Neuronal stem cell (in vitro differentiated cells): ENCODE results near the gene TALDO1.

Source experiments
- DNase-seq: peaks from one replicate; pipeline ENCODE4 v3.0.0-alpha.2; 2013; ENCODE audit warnings: low spot score
- H2AFZ ChIP-seq: one replicate; pipeline ENCODE4 v1.6.1; 2013; ENCODE audit warnings: mild to moderate bottlenecking, low read length, inconsistent platforms
- H2AK5ac ChIP-seq: 2 replicates; pipeline ENCODE4 v1.6.1; 2013; ENCODE audit warnings: low read depth, mild to moderate bottlenecking, inconsistent platforms, low read length, moderate library complexity, mixed read lengths
- H2BK120ac ChIP-seq: 2 replicates; pipeline ENCODE4 v1.6.1; 2013; ENCODE audit warnings: low read depth, mild to moderate bottlenecking, inconsistent platforms, low read length, moderate library complexity, mixed read lengths
- H2BK12ac ChIP-seq: one replicate; pipeline ENCODE4 v1.6.1; 2013; ENCODE audit warnings: low read length, inconsistent platforms
- H2BK15ac ChIP-seq: 2 replicates; pipeline ENCODE4 v1.6.1; 2013; ENCODE audit warnings: mild to moderate bottlenecking, low read length, inconsistent platforms, mixed read lengths
- H2BK5ac ChIP-seq: one replicate; pipeline ENCODE4 v1.6.1; 2013; ENCODE audit warnings: inconsistent platforms, mild to moderate bottlenecking, low read length, moderate library complexity
- H3K14ac ChIP-seq: one replicate; pipeline ENCODE4 v1.6.1; 2013; ENCODE audit warnings: low read length, inconsistent platforms
- H3K18ac ChIP-seq: 2 replicates; pipeline ENCODE4 v1.6.1; 2013; ENCODE audit warnings: low read length, inconsistent platforms
- H3K23ac ChIP-seq: 2 replicates; pipeline ENCODE4 v1.6.1; 2013; ENCODE audit warnings: low read depth, mild to moderate bottlenecking, mixed read lengths, low read length, inconsistent platforms; ENCODE audit not compliant: poor library complexity
- H3K27ac ChIP-seq: replicated peaks from 3 replicates; pipeline ENCODE4 v1.5.1; 2013; ENCODE audit warnings: low read length, inconsistent platforms
- H3K27me3 ChIP-seq, 3 experiments: 2 replicates each; pipeline ENCODE4 v1.6.1; 2013; ENCODE audit warnings: low read length in 3 of 3, mild to moderate bottlenecking in 2 of 3, inconsistent platforms in 1 of 3, low read depth in 1 of 3, mixed read lengths in 1 of 3, moderate library complexity in 1 of 3; ENCODE audit not compliant: control insufficient read depth in 3 of 3, insufficient read depth in 3 of 3
- H3K36me3 ChIP-seq, 2 donors: replicated peaks in 1 of 2; 2 replicates each; pipeline ENCODE4 v1.6.1; 2013; ENCODE audit warnings: low read length in 2 of 2; ENCODE audit not compliant: control insufficient read depth in 2 of 2, insufficient read depth in 2 of 2
- H3K4ac ChIP-seq: 2 replicates; pipeline ENCODE4 v1.6.1; 2013; ENCODE audit warnings: inconsistent platforms, mild to moderate bottlenecking, low read length, moderate library complexity
- H3K4me1 ChIP-seq, 2 donors: 1 replicate in 1 of 2; 2 replicates in 1 of 2; pipeline ENCODE4 v1.6.1; 2013; ENCODE audit warnings: low read length in 2 of 2, low read depth in 1 of 2; ENCODE audit not compliant: control insufficient read depth in 2 of 2, insufficient read depth in 1 of 2
- H3K4me2 ChIP-seq: one replicate; pipeline ENCODE4 v1.6.1; 2013; ENCODE audit warnings: mild to moderate bottlenecking, low read length, inconsistent platforms; ENCODE audit not compliant: insufficient read depth, poor library complexity, severe bottlenecking
- H3K4me3 ChIP-seq, 2 donors: 2 replicates each; pipeline ENCODE4 v1.5.1; 2013; ENCODE audit warnings: low read length in 2 of 2, mild to moderate bottlenecking in 2 of 2, inconsistent platforms in 1 of 2, moderate library complexity in 1 of 2
- H3K79me1 ChIP-seq: one replicate; pipeline ENCODE4 v1.6.1; 2013; ENCODE audit warnings: low read depth, mild to moderate bottlenecking, inconsistent platforms, low read length, moderate library complexity
- H3K9ac ChIP-seq: one replicate; pipeline ENCODE4 v1.6.1; 2013; ENCODE audit warnings: mild to moderate bottlenecking, low read depth, low read length, inconsistent platforms; ENCODE audit not compliant: poor library complexity
- H3K9me3 ChIP-seq, 2 donors: replicated peaks in 1 of 2; 2 replicates each; pipeline versions ENCODE3 to v1.6.1; 2013; ENCODE audit warnings: low read length in 2 of 2, mild to moderate bottlenecking in 2 of 2, inconsistent platforms in 1 of 2, low read depth in 1 of 2, mixed read lengths in 1 of 2, moderate library complexity in 1 of 2; ENCODE audit not compliant: control insufficient read depth in 2 of 2, insufficient read depth in 1 of 2
- H4K8ac ChIP-seq: one replicate; pipeline ENCODE4 v1.6.1; 2013; ENCODE audit warnings: low read depth, mild to moderate bottlenecking, inconsistent platforms, low read length, moderate library complexity
- H4K91ac ChIP-seq: one replicate; pipeline ENCODE4 v1.6.1; 2013; ENCODE audit warnings: low read length, low read depth, mild to moderate bottlenecking, inconsistent platforms; ENCODE audit not compliant: poor library complexity
- WGBS, 2 donors: extraction: QIAGEN DNeasy Blood & Tissue Kit; methylation state at CpG; one replicate each; pipeline ENCODE4 v1.1.7; 2013; ENCODE audit warnings: missing lambda C conversion rate in 2 of 2, mixed read lengths in 1 of 2; ENCODE audit not compliant: insufficient read length in 2 of 2, insufficient replicate concordance in 1 of 2; ENCODE audit errors: extremely low coverage in 2 of 2; 5-methylcytosine and 5-hydroxymethylcytosine counted together

Gene TALDO1

DNA sequence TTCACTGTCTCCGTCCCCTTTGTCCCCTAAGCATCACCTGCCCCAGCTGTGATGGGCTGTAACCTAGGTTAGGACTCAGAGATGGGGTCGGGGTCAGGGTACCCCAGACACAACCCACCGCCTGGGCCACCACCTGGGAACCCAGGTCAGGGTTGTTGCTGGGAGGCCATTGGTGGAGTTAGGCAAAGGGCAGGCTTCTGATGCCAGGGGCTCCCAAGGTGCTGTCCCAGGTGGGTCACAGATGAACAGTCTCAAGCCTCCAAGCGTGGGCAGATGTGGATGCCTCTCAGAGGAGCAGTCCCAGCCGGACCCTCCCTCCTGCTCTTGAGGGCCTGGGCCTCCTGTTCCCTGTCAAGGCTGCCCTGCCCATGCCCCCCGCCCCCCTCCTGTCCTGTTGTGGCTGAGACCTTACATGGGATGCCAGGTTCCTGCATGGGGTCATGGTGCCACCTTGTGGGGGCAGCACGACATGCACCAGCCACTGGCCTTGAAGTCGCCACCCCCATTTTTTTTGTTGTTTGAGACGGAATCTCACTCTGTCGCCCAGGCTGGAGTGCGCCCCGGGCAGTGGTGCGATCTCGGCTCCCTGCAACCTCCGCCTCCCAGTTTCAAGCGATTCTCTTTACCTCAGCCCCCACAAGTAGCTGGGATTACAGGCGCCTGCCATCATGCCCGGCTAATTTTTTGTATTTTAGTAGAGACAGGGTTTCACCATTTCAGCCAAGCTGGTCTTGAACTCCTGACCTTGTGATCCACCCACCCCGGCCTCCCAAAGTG is 17.9 kb downstream of the TALDO1 start:
- no peak overlapping the region for H2AK5ac ChIP-seq
- H2BK5ac ChIP-seq = no peak overlapping the region
- no peak overlapping the region for H3K4ac ChIP-seq
- H2AFZ ChIP-seq = no peak overlapping the region
- H2BK15ac ChIP-seq = no peak overlapping the region
- no peaks in the 10 kb centered on the region for H3K4me1 ChIP-seq
- no peak overlapping the region for H2BK12ac ChIP-seq
- H3K4me2 ChIP-seq = no peak overlapping the region
- no CpG with 5 or more reads among the region's 19 CpGs for WGBS, 2 donors
- H3K18ac ChIP-seq = no peak overlapping the region
- H2BK120ac ChIP-seq = no peak overlapping the region
- H3K27me3 ChIP-seq = no peaks in the 10 kb centered on the region
- H3K9me3 ChIP-seq = no peaks in the 10 kb centered on the region
- peaks cover 39 to 78% of the 10 kb centered on the region in 2 donors for H3K36me3 ChIP-seq
- no peak overlapping the region for H3K9ac ChIP-seq
- H4K8ac ChIP-seq = no peak overlapping the region
- no peak overlapping the region for H3K27ac ChIP-seq
- H3K79me1 ChIP-seq = peaks cover 2% of the 10 kb centered on the region
- H3K23ac ChIP-seq = peak overlapping the region; percentile 70
- DNase-seq = no peak
- no peak overlapping the region for H3K4me3 ChIP-seq
- no peak overlapping the region for H4K91ac ChIP-seq
- no peak overlapping the region for H3K14ac ChIP-seq

DNA sequence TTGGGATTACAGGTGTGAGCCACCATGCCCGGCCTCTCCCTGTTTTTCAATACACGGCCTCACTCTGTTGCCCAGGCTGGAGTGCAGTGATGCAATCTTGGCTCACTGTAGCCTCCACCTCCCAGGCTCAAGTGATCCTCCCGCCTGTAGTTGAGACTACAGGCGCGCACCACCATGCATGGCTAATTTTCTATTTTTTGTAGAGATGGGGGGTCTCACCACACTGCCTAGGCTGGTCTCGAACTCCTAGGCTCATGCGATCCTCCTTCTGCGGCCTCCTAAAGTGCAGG is 18.5 kb downstream of the TALDO1 start:
- no peak overlapping the region for H2AFZ ChIP-seq
- H3K14ac ChIP-seq = no peak overlapping the region
- H3K27ac ChIP-seq = no peak overlapping the region
- no peaks in the 10 kb centered on the region for H3K9me3 ChIP-seq
- H3K4ac ChIP-seq = no peak overlapping the region
- no peak overlapping the region for H3K4me2 ChIP-seq
- H3K23ac ChIP-seq = peak overlapping the region; percentile 39
- H3K36me3 ChIP-seq = peaks cover 39 to 79% of the 10 kb centered on the region in 2 donors
- WGBS, 2 donors = no CpG with 5 or more reads among the region's 8 CpGs
- peaks cover 2% of the 10 kb centered on the region for H3K79me1 ChIP-seq
- H2AK5ac ChIP-seq = no peak overlapping the region
- no peak for DNase-seq
- H2BK5ac ChIP-seq = no peak overlapping the region
- no peaks in the 10 kb centered on the region for H3K27me3 ChIP-seq
- no peak overlapping the region for H3K18ac ChIP-seq
- no peak overlapping the region for H4K91ac ChIP-seq
- H3K4me1 ChIP-seq = no peaks in the 10 kb centered on the region
- H2BK15ac ChIP-seq = no peak overlapping the region
- no peak overlapping the region for H3K9ac ChIP-seq
- no peak overlapping the region for H2BK120ac ChIP-seq
- H2BK12ac ChIP-seq = no peak overlapping the region
- H4K8ac ChIP-seq = no peak overlapping the region
- H3K4me3 ChIP-seq = no peak overlapping the region

DNA sequence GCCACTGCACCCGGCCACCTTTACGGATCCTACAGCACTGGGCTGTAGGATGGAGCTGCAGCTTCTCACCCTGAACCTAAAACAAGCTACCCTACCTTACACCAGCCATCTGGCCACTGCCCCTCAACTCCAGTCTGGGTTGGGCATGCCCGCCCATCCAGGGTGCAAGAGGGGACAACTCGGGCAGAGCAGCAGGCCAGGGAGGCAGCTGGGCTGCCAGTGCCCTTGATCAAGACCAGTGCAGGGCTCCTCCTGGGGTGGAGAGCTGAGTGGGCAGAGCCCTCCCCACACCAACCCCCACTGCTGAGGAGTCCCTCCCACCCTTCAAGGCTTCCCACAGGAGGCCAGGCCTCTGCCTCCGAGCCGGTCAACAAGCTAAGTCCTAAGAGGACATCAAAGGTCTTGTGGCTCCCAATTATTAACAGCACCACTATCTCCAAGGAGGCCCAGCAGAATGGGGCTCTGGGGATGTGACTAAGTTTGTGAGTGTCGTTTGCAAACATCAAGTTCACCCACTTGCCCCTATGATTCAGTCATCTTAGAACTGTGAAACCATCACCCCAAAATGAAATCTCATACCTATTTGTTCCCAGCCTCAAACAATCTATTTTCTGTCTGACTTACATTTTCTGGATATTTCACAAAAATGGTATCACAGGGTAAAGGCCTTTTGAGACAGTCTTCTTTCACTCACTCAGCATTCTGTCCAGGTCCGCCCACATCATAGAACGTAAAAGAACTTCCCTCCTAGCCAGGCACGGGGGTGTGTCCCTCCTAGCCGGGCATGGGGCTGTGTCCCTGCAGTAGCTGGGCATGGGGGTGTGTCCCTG is 19.1 kb downstream of the TALDO1 start:
- Histone ChIP-seq H2BK120ac (no peak overlapping the region), H3K27me3 (no peaks in the 10 kb centered on the region), H2BK12ac (no peak overlapping the region), H2BK5ac (no peak overlapping the region), H3K36me3 (peaks cover 42 to 79% of the 10 kb centered on the region in 2 donors), H3K4me2 (no peak overlapping the region), H4K91ac (no peak overlapping the region), H3K79me1 (peaks cover 4% of the 10 kb centered on the region), H3K4ac (no peak overlapping the region), H2AK5ac (no peak overlapping the region), H2BK15ac (no peak overlapping the region), H3K4me1 (no peaks in the 10 kb centered on the region), H2AFZ (no peak overlapping the region), H3K27ac (no peak overlapping the region), H3K23ac (peak overlapping the region; percentile 39), H3K9ac (no peak overlapping the region), H3K9me3 (no peaks in the 10 kb centered on the region), H3K14ac (no peak overlapping the region), H3K4me3 (peak overlapping the region in 1 of 2 donors; percentile 38), H4K8ac (no peak overlapping the region), H3K18ac (no peak overlapping the region)
- no CpG with 5 or more reads among the region's 11 CpGs for whole genome bisulfite sequencing, 2 donors
- no peak for DNase-seq

DNA sequence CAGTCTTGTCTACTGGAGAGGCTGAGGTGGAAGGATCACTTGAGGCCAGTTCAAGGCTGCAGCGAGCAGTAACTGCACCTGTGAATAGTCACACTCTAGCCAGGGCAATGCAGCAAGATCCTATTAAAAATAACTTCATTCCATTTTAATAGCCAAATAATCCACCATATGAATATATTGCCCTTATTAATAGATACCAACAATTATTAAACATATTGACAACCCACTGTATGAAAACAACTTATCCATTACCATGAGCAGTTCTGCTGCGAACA is 19.6 kb downstream of the TALDO1 start:
- Histone ChIP-seq H3K9me3 (no peaks in the 10 kb centered on the region), H2BK5ac (no peak overlapping the region), H2AK5ac (no peak overlapping the region), H3K4me1 (peaks cover 0 to 1% of the 10 kb centered on the region in 2 donors), H3K4ac (no peak overlapping the region), H4K91ac (no peak overlapping the region), H3K23ac (no peak overlapping the region), H3K18ac (no peak overlapping the region), H2BK12ac (no peak overlapping the region), H3K4me3 (no peak overlapping the region), H3K27ac (no peak overlapping the region), H3K4me2 (no peak overlapping the region), H3K14ac (no peak overlapping the region), H3K9ac (no peak overlapping the region), H3K27me3 (no peaks in the 10 kb centered on the region), H3K36me3 (peaks cover 39 to 79% of the 10 kb centered on the region in 2 donors), H2BK15ac (no peak overlapping the region), H4K8ac (no peak overlapping the region), H2BK120ac (no peak overlapping the region), H2AFZ (no peak overlapping the region), H3K79me1 (peaks cover 7% of the 10 kb centered on the region)
- DNase-seq = no peak
- WGBS, 2 donors = no CpG with 5 or more reads among the region's 2 CpGs
